Upper lobe of left lung (tissue), 4 donors: Measurements from ENCODE around the gene VAMP2.

Experiments used
- CTCF ChIP-seq, 6 experiments: fragments of 450-650 bp in 4 of 6; fragments of 200-600 bp in 2 of 6; sonication (generic) in 2 of 6; IDR thresholded peaks; one replicate each; pipeline ENCODE4 v1.5.1; 2016 to 2019; ENCODE audit warnings: antibody characterized with exemption in 6 of 6
- EP300 ChIP-seq, 4 donors: sonication (generic); formaldehyde crosslinking; IDR thresholded peaks; one replicate each; pipeline ENCODE4 v1.5.1; 2017; ENCODE audit warnings: antibody characterized with exemption in 4 of 4, control low read depth in 2 of 4
- POLR2A ChIP-seq, 4 donors: fragments of 450-650 bp; IDR thresholded peaks; one replicate each; pipeline ENCODE4 v1.5.1; 2016 to 2017; ENCODE audit warnings: antibody characterized with exemption in 4 of 4, mild to moderate bottlenecking in 2 of 4
- POLR2AphosphoS5 ChIP-seq, 2 donors: sonication (generic); formaldehyde crosslinking; IDR thresholded peaks; one replicate each; pipeline ENCODE4 v1.5.1; 2017; ENCODE audit warnings: antibody characterized with exemption in 2 of 2

- TF ChIP-seq POLR2AphosphoS5 (IDR thresholded peaks at IDR 0.05) = peak; percentile 70 to 94
- TF ChIP-seq CTCF (IDR thresholded peaks at IDR 0.05) = peak in 3 of 6 experiments; percentile 11 to 41 (median 31)
- TF ChIP-seq POLR2A (IDR thresholded peaks at IDR 0.05) = peak in 3 of 4 donors; percentile 54 to 89 (median 87)
- no peak for TF ChIP-seq EP300 (IDR thresholded peaks at IDR 0.05)
Observed at GRCh38 chr17:8189711-8190477, 27.1 kb upstream of the VAMP2 start, which contains the start of gene BORCS6.
